IMR-90 (cell line): ENCODE measurements around the gene IL16. TPM values are rescaled to one million over a fixed set of nuclear protein-coding genes. Genes with fewer than 3 reads are reported as not detected.

Experiments used
- ATAC-seq: fragments of 200-7000 bp; cut with Tn5 transposase; 2 replicates; pipeline ENCODE4 v1.9.1; 2020; ENCODE audit warnings: low read depth, mild to moderate bottlenecking, moderate library complexity
- BruUV-seq: library from RNA; stranded (reverse); fragments of 400-500 nt; replicated peaks from 2 replicates; lab custom pipeline; 2021; lab: Mats Ljungman, UMichigan
- CTCF ChIA-PET: fragments of 300-600 bp; formaldehyde crosslinking; extraction: SDS; loops from one replicate; lab custom pipeline; 2021; ENCODE audit warnings: antibody characterized with exemption; lab: Yijun Ruan, JAX
- POLR2A ChIA-PET: fragments of 300-600 bp; sonication (Branson Sonifier 250); formaldehyde crosslinking; loops from one replicate; lab custom pipeline; 2022; ENCODE audit warnings: antibody characterized with exemption; ENCODE audit not compliant: unreplicated experiment; lab: Charles Lee
- DNase-seq: peaks from one replicate; pipeline ENCODE4 v3.0.0; 2013
- H2AFZ ChIP-seq: replicated peaks from 2 replicates; pipeline ENCODE3; 2013; ENCODE audit warnings: low read length, mild to moderate bottlenecking; ENCODE audit not compliant: poor library complexity
- H2AK5ac ChIP-seq: 2 replicates; pipeline ENCODE4 v1.6.1; 2013; ENCODE audit warnings: low read depth, low read length, inconsistent platforms
- H2AK9ac ChIP-seq: replicated peaks from 2 replicates; pipeline ENCODE3; 2013; ENCODE audit warnings: mild to moderate bottlenecking, low read depth, low read length, moderate library complexity; ENCODE audit not compliant: poor library complexity
- H2BK120ac ChIP-seq: 2 replicates; pipeline ENCODE4 v1.6.1; 2013; ENCODE audit warnings: low read depth, low read length, inconsistent platforms
- H2BK15ac ChIP-seq: 3 replicates; pipeline ENCODE4 v1.6.1; 2013; ENCODE audit warnings: low read depth, low read length, inconsistent platforms
- H2BK20ac ChIP-seq: 2 replicates; pipeline ENCODE4 v1.6.1; 2013; ENCODE audit warnings: low read depth, mild to moderate bottlenecking, inconsistent platforms, low read length, moderate library complexity
- H2BK5ac ChIP-seq: 2 replicates; pipeline ENCODE4 v1.6.1; 2013; ENCODE audit warnings: mild to moderate bottlenecking, low read depth, low read length, inconsistent platforms; ENCODE audit not compliant: poor library complexity, severe bottlenecking
- H3K14ac ChIP-seq: replicated peaks from 2 replicates; pipeline ENCODE4 v1.6.1; 2013; ENCODE audit warnings: low read depth, low read length, inconsistent platforms
- H3K18ac ChIP-seq: 2 replicates; pipeline ENCODE4 v1.6.1; 2013; ENCODE audit warnings: low read depth, low read length, control low read depth
- H3K23ac ChIP-seq: 2 replicates; pipeline ENCODE4 v1.6.1; 2013; ENCODE audit warnings: low read depth, low read length, inconsistent platforms
- H3K27ac ChIP-seq: 2 replicates; pipeline ENCODE4 v1.5.1; 2013; ENCODE audit warnings: mild to moderate bottlenecking, control low read depth, low read length; ENCODE audit not compliant: insufficient read depth
- H3K27me3 ChIP-seq: 2 replicates; pipeline ENCODE4 v1.6.1; 2013; ENCODE audit warnings: low read length; ENCODE audit not compliant: control insufficient read depth, insufficient read depth
- H3K36me3 ChIP-seq: 2 replicates; pipeline ENCODE4 v1.6.1; 2013; ENCODE audit warnings: low read length, mixed read lengths; ENCODE audit not compliant: control insufficient read depth, insufficient read depth
- H3K4ac ChIP-seq: 2 replicates; pipeline ENCODE4 v1.6.1; 2013; ENCODE audit warnings: low read depth, low read length, inconsistent platforms
- H3K4me1 ChIP-seq: 2 replicates; pipeline ENCODE4 v1.6.1; 2013; ENCODE audit warnings: low read length, mixed read lengths; ENCODE audit not compliant: control insufficient read depth, insufficient read depth
- H3K4me2 ChIP-seq: 2 replicates; pipeline ENCODE4 v1.6.1; 2013; ENCODE audit warnings: low read depth, mild to moderate bottlenecking, control low read depth, low read length, moderate library complexity
- H3K4me3 ChIP-seq: 2 replicates; pipeline ENCODE4 v1.5.1; 2013; ENCODE audit warnings: low read depth, mild to moderate bottlenecking, control low read depth, low read length, moderate library complexity; ENCODE audit not compliant: insufficient read depth
- H3K56ac ChIP-seq: 2 replicates; pipeline ENCODE4 v1.6.1; 2013; ENCODE audit warnings: low read length, inconsistent platforms; ENCODE audit not compliant: insufficient read depth; ENCODE audit errors: extremely low read depth
- H3K79me1 ChIP-seq, 2 experiments: 2 replicates each; pipeline ENCODE4 v1.6.1; 2013; ENCODE audit warnings: low read length in 2 of 2, inconsistent platforms in 1 of 2, low read depth in 1 of 2
- H3K9ac ChIP-seq: 2 replicates; pipeline ENCODE4 v1.6.1; 2013; ENCODE audit warnings: low read depth, low read length, control low read depth
- H3K9me1 ChIP-seq: 2 replicates; pipeline ENCODE4 v1.6.1; 2013; ENCODE audit warnings: low read length, inconsistent platforms; ENCODE audit not compliant: insufficient read depth
- H3K9me3 ChIP-seq: 2 replicates; pipeline ENCODE4 v1.6.1; 2013; ENCODE audit warnings: low read length; ENCODE audit not compliant: control insufficient read depth, insufficient read depth
- H4K20me1 ChIP-seq: 2 replicates; pipeline ENCODE4 v1.6.1; 2013; ENCODE audit warnings: low read length, inconsistent platforms; ENCODE audit not compliant: insufficient read depth
- H4K5ac ChIP-seq: 2 replicates; pipeline ENCODE4 v1.6.1; 2013; ENCODE audit warnings: mild to moderate bottlenecking, low read depth, low read length, control low read depth
- H4K8ac ChIP-seq, 2 experiments: 2 replicates each; pipeline ENCODE4 v1.6.1; 2013; ENCODE audit warnings: low read depth in 2 of 2, low read length in 2 of 2, control low read depth in 1 of 2, inconsistent platforms in 1 of 2
- H4K91ac ChIP-seq: 2 replicates; pipeline ENCODE4 v1.6.1; 2013; ENCODE audit warnings: low read depth, low read length, inconsistent platforms; ENCODE audit not compliant: insufficient read depth
- BHLHE40 ChIP-seq: fragments of 150-350 bp; IDR thresholded peaks from 2 replicates; pipeline ENCODE4 v1.6.1; 2016; ENCODE audit warnings: mild to moderate bottlenecking, low read depth, low read length
- CEBPB ChIP-seq: IDR thresholded peaks from 2 replicates; pipeline ENCODE4 v1.6.1; 2012; ENCODE audit warnings: low read depth, low read length, improper control_type of control experiment
- CHD1 ChIP-seq: IDR thresholded peaks from 2 replicates; pipeline ENCODE4 v1.6.1; 2012; ENCODE audit warnings: low read depth, low read length, improper control_type of control experiment
- FOS ChIP-seq: fragments of 150-350 bp; IDR thresholded peaks from 2 replicates; pipeline ENCODE4 v1.6.1; 2016; ENCODE audit warnings: low read depth, low read length
- MAFK ChIP-seq: IDR thresholded peaks from 2 replicates; pipeline ENCODE4 v1.6.1; 2012; ENCODE audit warnings: low read depth, low read length, improper control_type of control experiment
- MAZ ChIP-seq: IDR thresholded peaks from 2 replicates; pipeline ENCODE4 v1.6.1; 2012; ENCODE audit warnings: low read depth, mild to moderate bottlenecking, low read length, improper control_type of control experiment, moderate library complexity, borderline replicate concordance
- MXI1 ChIP-seq: IDR thresholded peaks from 2 replicates; pipeline ENCODE4 v1.6.1; 2012; ENCODE audit warnings: low read depth, mild to moderate bottlenecking, low read length, moderate library complexity, borderline replicate concordance
- POLR2A ChIP-seq: IDR thresholded peaks from 2 replicates; pipeline ENCODE4 v1.6.1; 2012; ENCODE audit warnings: mild to moderate bottlenecking, low read depth, low read length
- RAD21 ChIP-seq: IDR thresholded peaks from 2 replicates; pipeline ENCODE4 v1.6.1; 2012; ENCODE audit warnings: low read length, improper control_type of control experiment
- RCOR1 ChIP-seq: IDR thresholded peaks from 2 replicates; pipeline ENCODE4 v1.6.1; 2012; ENCODE audit warnings: mild to moderate bottlenecking, low read length, improper control_type of control experiment; ENCODE audit not compliant: insufficient replicate concordance
- RFX5 ChIP-seq: IDR thresholded peaks from 2 replicates; pipeline ENCODE4 v1.8.0; 2012; ENCODE audit warnings: low read depth, mild to moderate bottlenecking, low read length, moderate library complexity
- WGBS, 2 experiments: methylation state at CpG; one replicate each; pipeline versions ENCODE4 v1.1.5 to v1.1.7; 2013; ENCODE audit warnings: missing lambda C conversion rate in 2 of 2; ENCODE audit not compliant: insufficient read length in 1 of 2; ENCODE audit errors: extremely low coverage in 2 of 2; 5-methylcytosine and 5-hydroxymethylcytosine counted together
- dilution Hi-C: fragments of 300-500 bp; cut with HindIII; formaldehyde crosslinking; loops from one replicate; pipeline ENCODE4 v1.14.3; 2018; ENCODE audit warnings: low sequenced_read_pairs; ENCODE audit not compliant: unreplicated experiment
- in situ Hi-C: fragments of 300-500 bp; cut with MboI; formaldehyde crosslinking; loops from 3 replicates; pipeline ENCODE4 v1.14.3; 2019; ENCODE audit warnings: low sequenced_read_pairs, inconsistent platforms, mixed read lengths
- intact Hi-C: fragments of 100-400 bp; cut with micrococcal nuclease; formaldehyde crosslinking; loops from 2 replicates; pipeline ENCODE4 v1.10.0; 2022
- polyA plus RNA-seq, 3 experiments: library from polyadenylated mRNA; depleted of rRNA; stranded (reverse); fragments of >200 nt; gene quantifications; 2 replicates each; pipeline ENCODE4 v1.2.3, GENCODE V29; 2012; ENCODE audit warnings: low replicate concordance in 1 of 3
- total RNA-seq: library from RNA; depleted of rRNA; stranded (reverse); fragments of >200 nt; gene quantifications from 2 replicates; pipeline ENCODE4 v1.2.3, GENCODE V29; 2012

Gene IL16
- total and polyA plus RNA-seq, 2 of the 4 experiments (the other 2 are of a cell fraction), result 0.18 to 0.27 TPM

- H3K23ac ChIP-seq, result no peak overlapping the region
- H2AK5ac ChIP-seq, result peak overlapping the region; percentile 38
- H3K27me3 ChIP-seq, result no peaks in the 10 kb centered on the region
- no peak overlapping the region for H2BK5ac ChIP-seq
- no peaks in the 10 kb centered on the region for H3K36me3 ChIP-seq
- H4K8ac ChIP-seq, result no peak overlapping the region; a peak in 1 of 4 replicates
- H3K27ac ChIP-seq, result peak overlapping the region; percentile 23; the same call in 1 of the 2 replicates
- peaks cover 25% of the 10 kb centered on the region for H3K4me1 ChIP-seq
- peak overlapping the region; percentile 63; the same call in 1 of the 3 replicates for H2BK15ac ChIP-seq
- no peak overlapping the region for H3K9ac ChIP-seq
- no peak overlapping the region for H2AFZ ChIP-seq
- intact Hi-C loops (no loop called here), in situ Hi-C loops (no loop called here), dilution Hi-C loops (no loop called here)
- H3K4me2 ChIP-seq, result no peak overlapping the region
- H3K4ac ChIP-seq, result peak overlapping the region; percentile 92
- ATAC-seq, result no peak
- H4K91ac ChIP-seq, result no peak overlapping the region
- H3K56ac ChIP-seq, result no peak overlapping the region
- H3K18ac ChIP-seq, result no peak overlapping the region
- peaks cover 9% of the 10 kb centered on the region; the same call in 1 of the 2 replicates for H3K9me1 ChIP-seq
- TF ChIP-seq CHD1, result no peak
- TF ChIP-seq RCOR1, result no peak
- no peak for TF ChIP-seq MXI1
- no peak for TF ChIP-seq BHLHE40
- TF ChIP-seq CEBPB, result no peak
- no peak for TF ChIP-seq FOS
- no peak for TF ChIP-seq MAZ
- TF ChIP-seq RFX5, result no peak
- TF ChIP-seq MAFK, result no peak
- TF ChIP-seq POLR2A, result no peak
- TF ChIP-seq RAD21, result no peak
- H2BK20ac ChIP-seq, result 0 out of 2 replicates have a peak overlapping the region, but pooled peaks have one; percentile 38
- DNase-seq, result no peak
- no peak overlapping the region for H3K4me3 ChIP-seq
- H3K79me1 ChIP-seq, result peaks cover 0 to 19% of the 10 kb centered on the region in 2 experiments; a peak in 2 of 4 replicates
- BruUV-seq, result no TSS peak
- no peaks in the 10 kb centered on the region for H3K9me3 ChIP-seq
- CTCF ChIA-PET, result no interaction called here
- WGBS, 2 experiments, result 80% methylated on average over 2 of the region's 3 CpGs; no CpG with 5 or more reads in 1 of the 2 experiments
- H3K14ac ChIP-seq, result no peak overlapping the region
- no peaks in the 10 kb centered on the region for H4K20me1 ChIP-seq
- H2AK9ac ChIP-seq, result no peak overlapping the region
- H2BK120ac ChIP-seq, result peak overlapping the region; percentile 95
- H4K5ac ChIP-seq, result peak overlapping the region; percentile 15; the same call in 1 of the 2 replicates
- POLR2A ChIA-PET, result no interaction called here
Observed at GRCh38 chr15:81181220-81181619, 15.5 kb upstream of the IL16 start.
